CD4-positive, CD25-positive, alpha-beta regulatory T cell (primary cell): ENCODE results near the gene POTEF. TPM values are rescaled to one million over a fixed set of nuclear protein-coding genes. Genes with fewer than 3 reads are reported as not detected.
"Not testable (repeated sequence)": the region's sequence is repeated elsewhere in the genome, so short reads cannot be mapped to it uniquely, and the experiment has no call there.

Experiments used
- ATAC-seq, 2 donors: fragments of 150-1000 bp; cut with Tn5 transposase; one replicate each; pipeline ENCODE4 v1.10.0; 2021; ENCODE audit warnings: low read depth in 2 of 2, moderate number of reproducible peaks in 2 of 2, moderate library complexity in 1 of 2
- DNase-seq, 3 donors: peaks; one replicate each; pipeline versions ENCODE4 v3.0.0 to v3.0.0-alpha.2; 2012 to 2022; ENCODE audit warnings: mixed read lengths in 1 of 3
- H3K27ac ChIP-seq: one replicate; pipeline ENCODE4 v1.7.0; 2013; ENCODE audit warnings: mild to moderate bottlenecking, low read length; ENCODE audit not compliant: insufficient read depth, poor library complexity, severe bottlenecking
- H3K27me3 ChIP-seq: one replicate; pipeline ENCODE4 v1.7.0; 2013; ENCODE audit warnings: low read length; ENCODE audit not compliant: control insufficient read depth, insufficient read depth
- H3K36me3 ChIP-seq: one replicate; pipeline ENCODE4 v1.7.0; 2013; ENCODE audit warnings: mild to moderate bottlenecking, low read length, moderate library complexity; ENCODE audit not compliant: control insufficient read depth, insufficient read depth
- H3K4me1 ChIP-seq: 2 replicates; pipeline ENCODE4 v1.7.0; 2013; ENCODE audit warnings: mild to moderate bottlenecking, low read length; ENCODE audit not compliant: insufficient read depth, control insufficient read depth, poor library complexity, severe bottlenecking
- H3K4me3 ChIP-seq: one replicate; pipeline ENCODE4 v1.7.0; 2013; ENCODE audit warnings: low read depth, mild to moderate bottlenecking, low read length, moderate library complexity
- H3K9me3 ChIP-seq, 2 experiments: 1 replicate in 1 of 2; 2 replicates in 1 of 2; pipeline ENCODE4 v1.7.0; 2013; ENCODE audit warnings: low read length in 2 of 2, mild to moderate bottlenecking in 1 of 2, moderate library complexity in 1 of 2; ENCODE audit not compliant: control insufficient read depth in 2 of 2
- H3K27ac Mint-ChIP-seq, 3 donors: one replicate each; pipeline ENCODE4 v1.8.0; 2020 to 2022; ENCODE audit warnings: mild to moderate bottlenecking in 3 of 3, mixed read lengths in 3 of 3, moderate library complexity in 2 of 3
- H3K27me3 Mint-ChIP-seq: one replicate; pipeline ENCODE4 v1.8.0; 2022; ENCODE audit warnings: mild to moderate bottlenecking, mixed read lengths
- H3K36me3 Mint-ChIP-seq: one replicate; pipeline ENCODE4 v1.8.0; 2020; ENCODE audit warnings: mixed read lengths
- H3K4me1 Mint-ChIP-seq, 4 donors: one replicate each; pipeline ENCODE4 v1.8.0; 2020 to 2022; ENCODE audit warnings: mixed read lengths in 4 of 4, mild to moderate bottlenecking in 1 of 4
- H3K4me3 Mint-ChIP-seq, 4 donors: one replicate each; pipeline ENCODE4 v1.8.0; 2020 to 2022; ENCODE audit warnings: mild to moderate bottlenecking in 4 of 4, mixed read lengths in 4 of 4, moderate library complexity in 3 of 4
- H3K9me3 Mint-ChIP-seq, 7 donors: one replicate each; pipeline ENCODE4 v1.8.0; 2020 to 2022; ENCODE audit warnings: mixed read lengths in 7 of 7, mild to moderate bottlenecking in 3 of 7, moderate library complexity in 2 of 7
- polyA plus RNA-seq, 4 donors: library from polyadenylated mRNA; unstranded; fragments of 300-500 nt; fragmentation: Illumina TruSeq; gene quantifications; one replicate each; pipeline ENCODE4 v1.2.3, GENCODE V29; 2021
- total RNA-seq: library from RNA; stranded (reverse); gene quantifications from one replicate; pipeline ENCODE4 v1.2.3, GENCODE V29; 2022

Gene POTEF
- total and polyA plus RNA-seq, 5 donors from 2014 or later = not detected

DNA sequence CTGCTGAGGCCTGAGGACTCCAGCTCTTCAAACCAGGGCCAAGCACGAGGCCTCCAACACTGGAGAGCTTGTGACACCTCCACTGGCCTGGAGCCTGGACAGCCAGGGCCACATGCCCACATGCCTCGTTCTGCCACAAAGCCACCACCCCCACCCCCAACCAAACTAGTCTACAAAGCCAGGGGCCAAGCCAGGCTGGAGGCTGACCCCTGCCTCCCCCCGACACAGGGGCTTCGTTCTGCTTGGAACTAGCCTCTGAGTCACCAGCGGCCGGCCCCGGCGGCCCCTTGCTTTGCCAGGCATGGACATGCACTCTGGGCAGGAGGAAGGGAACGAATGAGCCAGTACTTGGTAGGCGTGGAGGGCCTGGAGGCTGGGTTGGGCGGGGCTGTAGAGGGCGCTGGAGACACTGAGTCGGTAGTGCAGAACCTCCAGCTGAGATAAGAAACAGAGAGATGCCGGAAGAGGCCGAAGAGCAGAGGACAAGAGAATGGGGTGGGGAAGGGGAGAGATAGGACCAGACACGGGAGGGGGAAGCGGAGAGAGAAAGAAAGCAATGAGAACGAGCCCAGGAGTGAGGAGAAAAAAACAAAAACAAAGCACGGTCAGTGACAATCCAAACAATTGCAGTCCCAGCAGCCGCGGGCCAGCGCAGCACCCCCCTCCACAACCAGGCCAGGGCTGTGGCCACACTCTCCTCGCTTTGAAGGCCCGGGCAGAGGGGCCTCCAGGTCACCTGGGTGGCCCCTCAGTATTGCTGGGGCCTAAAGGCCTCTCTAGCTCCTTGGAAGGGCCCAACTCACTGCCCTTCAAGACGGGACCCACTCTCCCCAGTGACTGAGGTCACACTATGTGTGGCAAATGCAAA lies 32.0 kb upstream of the POTEF start:
- H3K27ac ChIP-seq, H3K9me3 Mint-ChIP-seq, H3K9me3 ChIP-seq, H3K4me3 Mint-ChIP-seq, H3K4me1 Mint-ChIP-seq, ATAC-seq, H3K4me3 ChIP-seq, H3K27ac Mint-ChIP-seq, H3K27me3 ChIP-seq, H3K4me1 ChIP-seq, H3K27me3 Mint-ChIP-seq, DNase-seq: not testable (repeated sequence)
- peaks cover 28% of the 10 kb centered on the region for H3K36me3 ChIP-seq
- H3K36me3 Mint-ChIP-seq = peaks cover 20% of the 10 kb centered on the region

DNA sequence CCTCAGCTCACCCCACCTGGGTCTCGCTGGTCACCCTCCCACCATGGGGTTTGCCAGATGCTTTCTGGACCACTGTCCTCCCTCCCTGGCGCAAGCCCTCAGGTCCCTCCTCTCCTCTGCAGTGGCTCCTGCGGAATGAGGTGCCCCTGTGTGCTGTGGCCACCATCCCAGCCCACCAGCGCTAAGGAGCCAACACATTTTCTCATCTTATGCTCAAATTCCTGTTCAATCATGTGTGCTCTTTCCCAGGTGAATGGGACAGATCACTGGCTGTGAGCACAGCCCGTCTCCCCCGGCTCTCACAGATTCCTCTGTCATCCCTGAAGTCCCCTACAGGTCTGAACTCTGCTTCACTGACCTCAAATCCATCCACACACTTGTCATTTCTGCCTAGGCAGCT lies 31.1 kb upstream of the POTEF start:
- no peaks in the 10 kb centered on the region for H3K4me1 ChIP-seq
- Mint-ChIP-seq H3K9me3 (peaks cover 0 to 2% (median 0%) of the 10 kb centered on the region in 7 donors), H3K4me3 (no peak overlapping the region), H3K27me3 (no peaks in the 10 kb centered on the region), H3K27ac (peak overlapping the region in 1 of 3 donors; percentile 75), H3K36me3 (peaks cover 16% of the 10 kb centered on the region), H3K4me1 (no peaks in the 10 kb centered on the region)
- peaks cover 20% of the 10 kb centered on the region for H3K36me3 ChIP-seq
- H3K27me3 ChIP-seq = no peaks in the 10 kb centered on the region
- DNase-seq = no peak
- ATAC-seq = no peak
- H3K9me3 ChIP-seq = no peaks in the 10 kb centered on the region
- no peak overlapping the region for H3K27ac ChIP-seq
- H3K4me3 ChIP-seq = no peak overlapping the region

DNA sequence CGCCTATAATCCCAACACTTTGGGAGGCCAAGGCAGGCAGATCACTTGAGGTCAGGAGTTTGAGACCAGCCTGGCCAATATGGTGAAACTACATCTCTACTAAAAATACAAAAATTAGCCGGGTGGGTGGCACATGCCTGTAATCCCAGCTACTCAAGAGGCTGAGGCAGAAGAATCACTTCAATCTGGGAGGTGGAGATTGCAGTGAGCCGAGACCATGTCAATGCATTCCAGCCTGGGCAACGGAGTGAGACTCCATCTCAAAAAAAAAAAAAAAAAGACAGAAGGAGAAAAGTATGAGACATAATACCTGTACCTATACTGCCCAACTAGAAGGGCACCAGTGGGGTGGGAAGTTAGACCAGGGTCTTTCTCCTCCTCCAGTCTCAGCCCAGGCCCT lies 30.4 kb upstream of the POTEF start:
- H3K27ac Mint-ChIP-seq = peak overlapping the region in 1 of 3 donors; percentile 77
- DNase-seq, H3K9me3 Mint-ChIP-seq, H3K4me1 ChIP-seq, H3K4me3 Mint-ChIP-seq, H3K27ac ChIP-seq, ATAC-seq, H3K4me3 ChIP-seq, H3K27me3 ChIP-seq, H3K27me3 Mint-ChIP-seq, H3K9me3 ChIP-seq, H3K4me1 Mint-ChIP-seq: not testable (repeated sequence)
- H3K36me3 Mint-ChIP-seq = peaks cover 12% of the 10 kb centered on the region
- peaks cover 12% of the 10 kb centered on the region for H3K36me3 ChIP-seq

DNA sequence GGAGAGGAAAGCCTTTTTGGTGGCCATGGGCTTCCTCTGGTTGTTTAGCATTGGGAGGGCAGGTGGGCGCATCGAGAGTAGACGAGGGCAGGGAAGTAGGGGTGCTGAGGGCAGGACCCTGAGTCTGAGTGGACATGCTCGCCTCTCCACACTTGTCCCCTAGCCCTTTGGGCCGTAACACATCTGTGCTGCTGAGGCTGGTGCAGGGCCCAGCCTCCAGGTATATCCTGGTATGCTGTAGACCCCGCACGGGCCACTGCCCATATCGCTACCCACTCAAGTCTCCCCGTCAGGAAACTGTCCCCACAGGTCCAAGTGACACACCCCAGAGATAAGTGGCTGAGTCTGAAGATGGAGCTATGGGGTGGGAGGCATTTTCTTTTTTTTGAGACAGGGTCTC lies 29.6 kb upstream of the POTEF start:
- Mint-ChIP-seq H3K27ac (no peak overlapping the region), H3K27me3 (no peaks in the 10 kb centered on the region), H3K4me1 (no peaks in the 10 kb centered on the region), H3K9me3 (peaks cover 0 to 2% (median 0%) of the 10 kb centered on the region in 7 donors), H3K36me3 (peaks cover 7% of the 10 kb centered on the region), H3K4me3 (no peak overlapping the region)
- H3K4me3 ChIP-seq = no peak overlapping the region
- no peak for ATAC-seq
- H3K9me3 ChIP-seq = no peaks in the 10 kb centered on the region
- no peaks in the 10 kb centered on the region for H3K27me3 ChIP-seq
- no peaks in the 10 kb centered on the region for H3K4me1 ChIP-seq
- DNase-seq = no peak
- peaks cover 9% of the 10 kb centered on the region for H3K36me3 ChIP-seq
- H3K27ac ChIP-seq = no peak overlapping the region

DNA sequence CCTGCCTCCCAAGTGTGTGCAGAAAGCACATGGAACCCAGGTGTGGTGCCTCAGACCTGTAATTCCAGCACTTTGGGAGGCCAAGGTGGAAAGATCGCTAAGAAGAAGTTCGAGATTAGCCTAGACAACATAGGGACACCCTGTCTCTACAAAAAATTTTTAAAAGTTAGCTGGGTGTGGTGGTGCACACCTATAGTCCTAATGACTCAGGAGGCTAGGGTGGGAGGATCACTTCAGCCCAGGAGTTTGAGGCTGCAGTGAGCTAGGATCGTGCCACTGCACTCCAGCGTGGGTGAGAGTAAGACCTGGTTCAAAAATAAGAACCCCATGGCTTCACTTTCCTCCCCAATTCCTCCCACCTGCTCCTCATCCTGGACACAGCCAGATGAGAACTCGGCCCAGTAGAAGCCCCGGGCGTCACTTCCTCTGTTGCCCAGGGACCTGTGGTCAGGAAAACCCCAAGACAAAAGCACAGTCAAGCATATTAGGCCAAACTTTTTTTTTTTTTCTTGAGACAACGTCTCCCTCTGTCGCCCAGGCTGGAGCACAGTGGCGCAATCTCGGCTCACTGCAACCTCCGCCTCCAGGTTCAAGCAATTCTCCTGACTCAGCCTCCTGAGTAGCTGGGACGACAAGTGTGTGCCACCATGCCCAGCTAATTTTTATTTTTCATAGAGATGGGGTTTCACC lies 28.9 kb upstream of the POTEF start:
- H3K36me3 Mint-ChIP-seq, H3K27ac ChIP-seq, H3K27me3 ChIP-seq, ATAC-seq, H3K4me1 ChIP-seq, H3K4me3 Mint-ChIP-seq, H3K4me1 Mint-ChIP-seq, H3K9me3 ChIP-seq, H3K9me3 Mint-ChIP-seq, H3K27me3 Mint-ChIP-seq, H3K36me3 ChIP-seq, DNase-seq, H3K27ac Mint-ChIP-seq, H3K4me3 ChIP-seq: not testable (repeated sequence)

DNA sequence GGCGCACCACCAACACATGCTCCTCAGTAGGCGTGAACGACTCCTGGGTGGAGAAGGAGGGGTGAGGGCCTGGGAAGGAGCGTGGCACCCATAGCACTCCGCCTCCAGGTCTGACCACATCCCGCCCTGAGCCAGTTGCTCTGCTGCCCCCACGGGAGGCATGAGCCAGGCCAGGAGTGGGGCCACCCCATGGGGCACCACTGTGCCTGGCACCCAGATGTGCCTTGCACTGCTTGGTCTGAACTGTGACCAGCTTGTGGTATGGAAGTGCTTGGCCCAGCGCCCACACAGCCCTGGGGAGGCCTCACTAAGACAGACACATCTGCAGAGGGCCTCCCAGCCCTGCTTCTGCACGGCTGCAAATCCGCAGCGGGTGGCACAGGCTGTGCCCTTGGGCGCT lies 28.3 kb upstream of the POTEF start:
- not testable (repeated sequence) for H3K4me3 ChIP-seq, H3K27me3 Mint-ChIP-seq, DNase-seq, H3K27ac ChIP-seq, H3K9me3 Mint-ChIP-seq, H3K9me3 ChIP-seq, H3K27ac Mint-ChIP-seq, H3K4me1 Mint-ChIP-seq, H3K4me1 ChIP-seq, H3K27me3 ChIP-seq, H3K4me3 Mint-ChIP-seq
- peaks cover 11% of the 10 kb centered on the region for H3K36me3 ChIP-seq
- H3K36me3 Mint-ChIP-seq = peaks cover 10% of the 10 kb centered on the region
- peak in 1 of 2 donors; percentile 10 for ATAC-seq

DNA sequence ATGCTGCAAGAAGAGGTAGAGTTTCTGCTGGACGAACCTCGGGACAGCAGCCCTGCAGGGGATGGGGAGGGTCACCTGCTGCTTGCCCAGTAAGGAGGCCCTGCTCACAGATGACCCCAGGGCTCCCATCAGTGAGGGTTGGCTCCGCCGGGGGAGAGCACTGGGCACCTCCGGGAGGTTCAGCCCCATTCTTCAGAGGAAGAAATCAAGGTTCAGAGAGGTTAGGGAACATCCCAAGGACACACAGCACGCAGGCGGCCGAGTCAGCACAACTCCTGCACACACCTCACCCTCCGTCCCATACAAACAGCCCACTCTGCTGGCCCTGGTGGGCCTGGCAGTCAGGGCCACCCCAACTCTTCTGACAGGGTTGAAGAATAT lies 27.6 kb upstream of the POTEF start:
- Mint-ChIP-seq H3K4me3 (no peak overlapping the region), H3K9me3 (peaks cover 0 to 2% (median 0%) of the 10 kb centered on the region in 7 donors), H3K27me3 (no peaks in the 10 kb centered on the region), H3K4me1 (no peaks in the 10 kb centered on the region), H3K27ac (no peak overlapping the region), H3K36me3 (peaks cover 10% of the 10 kb centered on the region)
- DNase-seq = no peak
- no peaks in the 10 kb centered on the region for H3K4me1 ChIP-seq
- no peaks in the 10 kb centered on the region for H3K9me3 ChIP-seq
- H3K4me3 ChIP-seq = no peak overlapping the region
- no peak for ATAC-seq
- H3K27ac ChIP-seq = no peak overlapping the region
- no peaks in the 10 kb centered on the region for H3K27me3 ChIP-seq
- H3K36me3 ChIP-seq = peaks cover 13% of the 10 kb centered on the region
